ENCODE results near the gene DR1.
A peak's percentile ranks its signal among the peaks of the same experiment; 100 is the strongest.

The DR1 gene

GRCh38 chr1:93399781-93400180 lies 54.1 kb downstream of the DR1 start:
- Histone ChIP-seq H2BK15ac (ENCODE audit: low read depth, poor library complexity, severe bottlenecking) (no peak overlapping the region), H2BK5ac (ENCODE audit: low read depth, low read length, poor library complexity, severe bottlenecking) (no peak overlapping the region), H3K23ac (ENCODE audit: low read length in 2 of 2) (no peak overlapping the region), H3K27me3 (ENCODE audit: control insufficient read depth in 1 of 2, insufficient read depth in 1 of 2, low read length in 2 of 2) (no peaks in the 10 kb centered on the region), H3K4me3 (ENCODE audit: insufficient read depth in 1 of 2, low read depth in 1 of 2, low read length in 2 of 2) (no peak overlapping the region), H2BK120ac (ENCODE audit: low read depth, low read length) (no peak overlapping the region), H2BK12ac (ENCODE audit: low read length in 2 of 2) (no peak overlapping the region), H3K36me3 (ENCODE audit: control insufficient read depth in 1 of 2, insufficient read depth in 2 of 2, low read depth in 1 of 2, low read length in 2 of 2) (no peaks in the 10 kb centered on the region), H3K79me1 (replicated peaks; ENCODE audit: low read length, poor library complexity, severe bottlenecking) (no peaks in the 10 kb centered on the region), H3K14ac (ENCODE audit: low read length in 2 of 2) (no peak overlapping the region), H3K4me1 (ENCODE audit: control insufficient read depth, insufficient read depth, low read depth, low read length) (no peaks in the 10 kb centered on the region), H4K91ac (ENCODE audit: low read length) (no peak overlapping the region), H3K4ac (ENCODE audit: low read depth in 1 of 2, low read length in 2 of 2) (no peak overlapping the region), H3K27ac (ENCODE audit: low read length, poor library complexity, severe bottlenecking) (no peak overlapping the region), H3K4me2 (ENCODE audit: low read length, poor library complexity, severe bottlenecking) (no peak overlapping the region), H2AK5ac (ENCODE audit: low read length, severe bottlenecking) (no peak overlapping the region), H3K9me3 (ENCODE audit: control insufficient read depth, low read length) (peaks cover 6% of the 10 kb centered on the region), H2AFZ (ENCODE audit: low read depth, low read length) (no peak overlapping the region), H3K18ac (ENCODE audit: low read depth in 1 of 2, low read length in 2 of 2) (no peak overlapping the region), H3K9ac (ENCODE audit: low read length) (no peak overlapping the region), H4K8ac (ENCODE audit: low read length) (no peak overlapping the region)
- DNase-seq = no peak

- DNase-seq = no peak
- Histone ChIP-seq H2BK12ac (ENCODE audit: low read length in 2 of 2) (no peak overlapping the region), H2BK15ac (ENCODE audit: low read depth, poor library complexity, severe bottlenecking) (no peak overlapping the region), H3K4me1 (ENCODE audit: control insufficient read depth, insufficient read depth, low read depth, low read length) (no peaks in the 10 kb centered on the region), H4K8ac (ENCODE audit: low read length) (no peak overlapping the region), H3K36me3 (ENCODE audit: control insufficient read depth in 1 of 2, insufficient read depth in 2 of 2, low read depth in 1 of 2, low read length in 2 of 2) (no peaks in the 10 kb centered on the region), H2BK5ac (ENCODE audit: low read depth, low read length, poor library complexity, severe bottlenecking) (no peak overlapping the region), H3K9ac (ENCODE audit: low read length) (no peak overlapping the region), H3K9me3 (ENCODE audit: control insufficient read depth, low read length) (no peaks in the 10 kb centered on the region), H3K27ac (ENCODE audit: low read length, poor library complexity, severe bottlenecking) (no peak overlapping the region), H3K27me3 (ENCODE audit: control insufficient read depth in 1 of 2, insufficient read depth in 1 of 2, low read length in 2 of 2) (no peaks in the 10 kb centered on the region), H3K79me1 (replicated peaks; ENCODE audit: low read length, poor library complexity, severe bottlenecking) (no peaks in the 10 kb centered on the region), H2BK120ac (ENCODE audit: low read depth, low read length) (no peak overlapping the region), H3K14ac (ENCODE audit: low read length in 2 of 2) (no peak overlapping the region), H3K4ac (ENCODE audit: low read depth in 1 of 2, low read length in 2 of 2) (no peak overlapping the region), H3K18ac (ENCODE audit: low read depth in 1 of 2, low read length in 2 of 2) (no peak overlapping the region), H2AFZ (ENCODE audit: low read depth, low read length) (no peak overlapping the region), H4K91ac (ENCODE audit: low read length) (no peak overlapping the region), H3K4me2 (ENCODE audit: low read length, poor library complexity, severe bottlenecking) (no peak overlapping the region), H2AK5ac (ENCODE audit: low read length, severe bottlenecking) (no peak overlapping the region), H3K23ac (ENCODE audit: low read length in 2 of 2) (no peak overlapping the region), H3K4me3 (ENCODE audit: insufficient read depth in 1 of 2, low read depth in 1 of 2, low read length in 2 of 2) (no peak overlapping the region)
- 89% methylated on average over 4 of the region's 4 CpGs for WGBS
Observed at GRCh38 chr1:93408203-93408602, 62.5 kb downstream of the DR1 start.

GRCh38 chr1:93411000-93411399 lies 65.3 kb downstream of the DR1 start:
- no peaks in the 10 kb centered on the region for H3K4me1 ChIP-seq (ENCODE audit: control insufficient read depth, insufficient read depth, low read depth, low read length)
- no peak overlapping the region for H2BK5ac ChIP-seq (ENCODE audit: low read depth, low read length, poor library complexity, severe bottlenecking)
- no peak overlapping the region for H3K14ac ChIP-seq (ENCODE audit: low read length in 2 of 2)
- no peaks in the 10 kb centered on the region for H3K79me1 ChIP-seq (replicated peaks; ENCODE audit: low read length, poor library complexity, severe bottlenecking)
- H3K27me3 ChIP-seq (ENCODE audit: control insufficient read depth in 1 of 2, insufficient read depth in 1 of 2, low read length in 2 of 2) = no peaks in the 10 kb centered on the region
- H2BK15ac ChIP-seq (ENCODE audit: low read depth, poor library complexity, severe bottlenecking) = no peak overlapping the region
- H4K91ac ChIP-seq (ENCODE audit: low read length) = no peak overlapping the region
- no peak overlapping the region for H3K18ac ChIP-seq (ENCODE audit: low read depth in 1 of 2, low read length in 2 of 2)
- 78% methylated on average over 2 of the region's 2 CpGs for WGBS
- no peaks in the 10 kb centered on the region for H3K36me3 ChIP-seq (ENCODE audit: control insufficient read depth in 1 of 2, insufficient read depth in 2 of 2, low read depth in 1 of 2, low read length in 2 of 2)
- no peak overlapping the region for H2BK120ac ChIP-seq (ENCODE audit: low read depth, low read length)
- H2BK12ac ChIP-seq (ENCODE audit: low read length in 2 of 2) = no peak overlapping the region
- no peak overlapping the region for H2AFZ ChIP-seq (ENCODE audit: low read depth, low read length)
- no peak overlapping the region for H3K23ac ChIP-seq (ENCODE audit: low read length in 2 of 2)
- no peaks in the 10 kb centered on the region for H3K9me3 ChIP-seq (ENCODE audit: control insufficient read depth, low read length)
- no peak for DNase-seq
- H2AK5ac ChIP-seq (ENCODE audit: low read length, severe bottlenecking) = no peak overlapping the region
- no peak overlapping the region for H3K27ac ChIP-seq (ENCODE audit: low read length, poor library complexity, severe bottlenecking)
- H3K4me3 ChIP-seq (ENCODE audit: insufficient read depth in 1 of 2, low read depth in 1 of 2, low read length in 2 of 2) = no peak overlapping the region
- no peak overlapping the region for H3K4ac ChIP-seq (ENCODE audit: low read depth in 1 of 2, low read length in 2 of 2)
- no peak overlapping the region for H3K4me2 ChIP-seq (ENCODE audit: low read length, poor library complexity, severe bottlenecking)
- H4K8ac ChIP-seq (ENCODE audit: low read length) = no peak overlapping the region
- no peak overlapping the region for H3K9ac ChIP-seq (ENCODE audit: low read length)

GRCh38 chr1:93414749-93415148 lies 69.0 kb downstream of the DR1 start:
- H2BK15ac ChIP-seq (ENCODE audit: low read depth, poor library complexity, severe bottlenecking) = no peak overlapping the region
- peak overlapping the region; percentile 61 for H3K9ac ChIP-seq (ENCODE audit: low read length)
- no peak for DNase-seq
- H3K4me1 ChIP-seq (ENCODE audit: control insufficient read depth, insufficient read depth, low read depth, low read length) = no peaks in the 10 kb centered on the region
- no peak overlapping the region for H2AFZ ChIP-seq (ENCODE audit: low read depth, low read length)
- no peak overlapping the region for H2AK5ac ChIP-seq (ENCODE audit: low read length, severe bottlenecking)
- H3K36me3 ChIP-seq (ENCODE audit: control insufficient read depth in 1 of 2, insufficient read depth in 2 of 2, low read depth in 1 of 2, low read length in 2 of 2) = no peaks in the 10 kb centered on the region
- no peak overlapping the region for H3K27ac ChIP-seq (ENCODE audit: low read length, poor library complexity, severe bottlenecking)
- no peaks in the 10 kb centered on the region for H3K27me3 ChIP-seq (ENCODE audit: control insufficient read depth in 1 of 2, insufficient read depth in 1 of 2, low read length in 2 of 2)
- H3K14ac ChIP-seq (ENCODE audit: low read length in 2 of 2) = no peak overlapping the region
- no peak overlapping the region for H3K4me2 ChIP-seq (ENCODE audit: low read length, poor library complexity, severe bottlenecking)
- H4K8ac ChIP-seq (ENCODE audit: low read length) = no peak overlapping the region
- no peaks in the 10 kb centered on the region for H3K9me3 ChIP-seq (ENCODE audit: control insufficient read depth, low read length)
- H3K18ac ChIP-seq (ENCODE audit: low read depth in 1 of 2, low read length in 2 of 2) = no peak overlapping the region
- H2BK5ac ChIP-seq (ENCODE audit: low read depth, low read length, poor library complexity, severe bottlenecking) = no peak overlapping the region
- no peak overlapping the region for H2BK12ac ChIP-seq (ENCODE audit: low read length in 2 of 2)
- H4K91ac ChIP-seq (ENCODE audit: low read length) = no peak overlapping the region
- no peak overlapping the region for H3K4me3 ChIP-seq (ENCODE audit: insufficient read depth in 1 of 2, low read depth in 1 of 2, low read length in 2 of 2)
- no peak overlapping the region for H3K4ac ChIP-seq (ENCODE audit: low read depth in 1 of 2, low read length in 2 of 2)
- no peak overlapping the region for H2BK120ac ChIP-seq (ENCODE audit: low read depth, low read length)
- 88% methylated on average over 2 of the region's 3 CpGs for WGBS
- no peaks in the 10 kb centered on the region for H3K79me1 ChIP-seq (replicated peaks; ENCODE audit: low read length, poor library complexity, severe bottlenecking)
- no peak overlapping the region for H3K23ac ChIP-seq (ENCODE audit: low read length in 2 of 2)
